ENCODE data around the gene TRMT6. TPM values are rescaled to one million over a fixed set of nuclear protein-coding genes. Genes with fewer than 3 reads are reported as not detected.
A peak's percentile ranks its signal among the peaks of the same experiment; 100 is the strongest.

Gene TRMT6
- total RNA-seq, 3 donors from 2014 or later (not counting 1 experiment from before 2014, with no cell fraction given) = 9.2 to 13.0 (median 9.9) TPM

GRCh38 chr20:5923493-5923892 lies 26.8 kb downstream of the TRMT6 start:
- no peak overlapping the region for H3K4me3 ChIP-seq (ENCODE audit: low read length)
- TF ChIP-seq, protein P1, sequence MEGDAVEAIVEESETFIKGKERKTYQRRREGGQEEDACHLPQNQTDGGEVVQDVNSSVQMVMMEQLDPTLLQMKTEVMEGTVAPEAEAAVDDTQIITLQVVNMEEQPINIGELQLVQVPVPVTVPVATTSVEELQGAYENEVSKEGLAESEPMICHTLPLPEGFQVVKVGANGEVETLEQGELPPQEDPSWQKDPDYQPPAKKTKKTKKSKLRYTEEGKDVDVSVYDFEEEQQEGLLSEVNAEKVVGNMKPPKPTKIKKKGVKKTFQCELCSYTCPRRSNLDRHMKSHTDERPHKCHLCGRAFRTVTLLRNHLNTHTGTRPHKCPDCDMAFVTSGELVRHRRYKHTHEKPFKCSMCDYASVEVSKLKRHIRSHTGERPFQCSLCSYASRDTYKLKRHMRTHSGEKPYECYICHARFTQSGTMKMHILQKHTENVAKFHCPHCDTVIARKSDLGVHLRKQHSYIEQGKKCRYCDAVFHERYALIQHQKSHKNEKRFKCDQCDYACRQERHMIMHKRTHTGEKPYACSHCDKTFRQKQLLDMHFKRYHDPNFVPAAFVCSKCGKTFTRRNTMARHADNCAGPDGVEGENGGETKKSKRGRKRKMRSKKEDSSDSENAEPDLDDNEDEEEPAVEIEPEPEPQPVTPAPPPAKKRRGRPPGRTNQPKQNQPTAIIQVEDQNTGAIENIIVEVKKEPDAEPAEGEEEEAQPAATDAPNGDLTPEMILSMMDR (IDR thresholded peaks at IDR 0.05) = no peak
- H3K27me3 ChIP-seq (ENCODE audit: control insufficient read depth, insufficient read depth, low read length) = no peaks in the 10 kb centered on the region
- H3K9me3 ChIP-seq (ENCODE audit: control insufficient read depth, insufficient read depth, low read length) = no peaks in the 10 kb centered on the region
- Mint-ChIP-seq H3K4me1 (peaks cover 11% of the 10 kb centered on the region in 2 donors), H3K27me3 (ENCODE audit: low read depth in 2 of 2) (peaks cover 20 to 46% of the 10 kb centered on the region in 2 donors), H3K27ac (no peak overlapping the region), H3K9me3 (no peaks in the 10 kb centered on the region), H3K4me3 (no peak overlapping the region), H3K36me3 (no peaks in the 10 kb centered on the region)
- DNase-seq = no peak
- intact Hi-C loops (cut with micrococcal nuclease) = no loop called here
- no peaks in the 10 kb centered on the region for H3K36me3 ChIP-seq (ENCODE audit: control insufficient read depth, insufficient read depth, low read length)
- WGBS (ENCODE audit: insufficient coverage) = 60% methylated on average over 2 of the region's 5 CpGs
- ATAC-seq = no peak
- H3K27ac ChIP-seq (ENCODE audit: low read length) = no peak overlapping the region
- H3K4me1 ChIP-seq (ENCODE audit: control insufficient read depth, insufficient read depth, low read length) = no peaks in the 10 kb centered on the region

- no peak overlapping the region for H3K4me3 Mint-ChIP-seq
- DNase-seq (no peak), ATAC-seq (no peak)
- no peaks in the 10 kb centered on the region for H3K9me3 ChIP-seq (ENCODE audit: control insufficient read depth, insufficient read depth, low read length)
- 77% methylated on average over 1 of the region's 1 CpG for WGBS (ENCODE audit: insufficient coverage)
- no peaks in the 10 kb centered on the region for H3K9me3 Mint-ChIP-seq
- intact Hi-C loops (cut with micrococcal nuclease) = no loop called here
- H3K36me3 ChIP-seq (ENCODE audit: control insufficient read depth, insufficient read depth, low read length) = no peaks in the 10 kb centered on the region
- H3K27me3 ChIP-seq (ENCODE audit: control insufficient read depth, insufficient read depth, low read length) = no peaks in the 10 kb centered on the region
- no peaks in the 10 kb centered on the region for H3K4me1 ChIP-seq (ENCODE audit: control insufficient read depth, insufficient read depth, low read length)
- peaks cover 11% of the 10 kb centered on the region in 2 donors for H3K4me1 Mint-ChIP-seq
- H3K27me3 Mint-ChIP-seq (ENCODE audit: low read depth in 2 of 2) = peaks cover 28 to 42% of the 10 kb centered on the region in 2 donors
- no peak overlapping the region for H3K27ac Mint-ChIP-seq
- H3K36me3 Mint-ChIP-seq = no peaks in the 10 kb centered on the region
- no peak overlapping the region for H3K27ac ChIP-seq (ENCODE audit: low read length)
- no peak overlapping the region for H3K4me3 ChIP-seq (ENCODE audit: low read length)
- TF ChIP-seq, protein P1 (IDR thresholded peaks at IDR 0.05) = no peak
Measured at GRCh38 chr20:5920581-5920980, 29.8 kb downstream of the TRMT6 start.

DNA sequence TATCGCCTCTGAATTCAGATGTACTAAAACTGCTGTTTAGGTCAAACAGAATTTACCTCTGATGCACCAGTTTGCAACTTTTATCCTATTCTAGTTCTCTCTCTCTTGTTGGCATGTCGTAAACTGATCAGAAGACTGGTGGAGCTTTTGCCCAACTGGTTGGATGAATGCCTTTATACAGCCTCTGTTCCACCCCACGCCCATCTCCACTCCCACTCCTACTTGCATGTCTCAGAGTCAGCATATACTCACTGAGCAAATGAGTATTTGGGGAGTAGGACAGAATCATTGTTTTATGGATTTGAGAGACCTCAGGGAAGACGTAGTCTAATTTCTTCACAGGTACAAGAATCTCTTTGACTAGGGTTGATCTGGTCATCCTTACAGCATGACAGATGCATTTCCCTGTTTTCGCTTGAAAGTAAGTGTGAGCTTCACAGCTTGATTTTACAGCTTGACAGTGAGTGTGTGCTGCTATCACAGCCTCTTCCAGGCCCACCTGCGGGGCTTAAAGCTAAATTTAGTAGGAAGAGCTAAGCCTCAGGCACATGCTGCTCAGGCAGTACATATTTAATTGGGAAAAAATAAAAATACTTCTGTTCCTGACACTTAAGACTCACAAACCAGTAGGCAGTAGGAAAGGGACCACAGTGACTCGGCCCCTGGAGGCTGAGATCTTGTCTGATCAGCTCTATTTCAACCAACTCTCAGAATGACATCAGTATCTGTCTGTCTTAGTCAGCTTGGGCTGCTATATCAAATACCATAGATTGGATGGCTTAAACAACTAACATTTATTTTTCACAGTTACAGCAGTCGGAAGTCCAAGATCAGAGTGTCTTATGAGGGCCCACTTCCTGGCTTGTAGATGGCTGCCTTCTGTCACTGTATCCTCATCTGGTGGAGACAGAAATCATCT lies 30.4 kb downstream of the TRMT6 start:
- Histone ChIP-seq H3K36me3 (ENCODE audit: control insufficient read depth, insufficient read depth, low read length) (no peaks in the 10 kb centered on the region), H3K4me3 (ENCODE audit: low read length) (no peak overlapping the region), H3K27me3 (ENCODE audit: control insufficient read depth, insufficient read depth, low read length) (no peaks in the 10 kb centered on the region), H3K27ac (ENCODE audit: low read length) (no peak overlapping the region), H3K9me3 (ENCODE audit: control insufficient read depth, insufficient read depth, low read length) (no peaks in the 10 kb centered on the region), H3K4me1 (ENCODE audit: control insufficient read depth, insufficient read depth, low read length) (no peaks in the 10 kb centered on the region)
- Mint-ChIP-seq H3K27me3 (ENCODE audit: low read depth in 2 of 2) (peaks cover 30 to 42% of the 10 kb centered on the region in 2 donors), H3K27ac (no peak overlapping the region), H3K4me3 (no peak overlapping the region), H3K36me3 (no peaks in the 10 kb centered on the region), H3K4me1 (peaks cover 11% of the 10 kb centered on the region in 2 donors), H3K9me3 (no peaks in the 10 kb centered on the region)
- DNase-seq (peak in 1 of 2 donors; percentile 4), ATAC-seq (peak in 1 of 3 donors; percentile 18)
- WGBS (ENCODE audit: insufficient coverage) = 81% methylated on average over 8 of the region's 8 CpGs
- TF ChIP-seq, protein P1 (IDR thresholded peaks at IDR 0.05) = no peak
- intact Hi-C loops (cut with micrococcal nuclease) = no loop called here
